CD4-positive, alpha-beta T cell treated with Interleukin-12 subunit alpha and Interleukin-12 subunit beta, for 1 hour (primary cell): ENCODE results near the gene PIK3R3.

Experiments used
- DNase-seq: peaks from one replicate; pipeline ENCODE4 v3.0.0-alpha.2; 2020

Gene PIK3R3

GRCh38 chr1:46153732-46154131, 21.3 kb upstream of the PIK3R3 start:
- DNase-seq = no peak

GRCh38 chr1:46153228-46153627, 20.8 kb upstream of the PIK3R3 start:
- DNase-seq = no peak

- DNase-seq = no peak
Observed at GRCh38 chr1:46152016-46152415, 19.6 kb upstream of the PIK3R3 start.

GRCh38 chr1:46150085-46150484, 17.7 kb upstream of the PIK3R3 start:
- DNase-seq = no peak

GRCh38 chr1:46148318-46148717, 15.9 kb upstream of the PIK3R3 start:
- DNase-seq = no peak

GRCh38 chr1:46137916-46138315, 5.5 kb upstream of the PIK3R3 start:
- no peak for DNase-seq

GRCh38 chr1:46136711-46137110, 4.3 kb upstream of the PIK3R3 start:
- DNase-seq = no peak

- no peak for DNase-seq
Observed at GRCh38 chr1:46134660-46135331, 2.4 kb upstream of the PIK3R3 start.

- DNase-seq = no peak
Observed at GRCh38 chr1:46133781-46134350, 1.4 kb upstream of the PIK3R3 start.

GRCh38 chr1:46133181-46133658, 791 bp upstream of the PIK3R3 start:
- DNase-seq = no peak

- peak; percentile 22 for DNase-seq
Observed at GRCh38 chr1:46131712-46132528, 509 bp downstream of the PIK3R3 start.

- DNase-seq = no peak
Observed at GRCh38 chr1:46131093-46131492, 1.3 kb downstream of the PIK3R3 start.

- no peak for DNase-seq
Observed at GRCh38 chr1:46130606-46131005, 1.8 kb downstream of the PIK3R3 start.

GRCh38 chr1:46130121-46130520, 2.3 kb downstream of the PIK3R3 start:
- DNase-seq = no peak

- no peak for DNase-seq
Observed at GRCh38 chr1:46128344-46128743, 4.1 kb downstream of the PIK3R3 start.

- no peak for DNase-seq
Observed at GRCh38 chr1:46118856-46119255, 13.6 kb downstream of the PIK3R3 start.

GRCh38 chr1:46117810-46118494, 14.5 kb downstream of the PIK3R3 start:
- no peak for DNase-seq

- DNase-seq = no peak
Observed at GRCh38 chr1:46114925-46115603, 17.4 kb downstream of the PIK3R3 start.

- no peak for DNase-seq
Observed at GRCh38 chr1:46113948-46114347, 18.5 kb downstream of the PIK3R3 start.

- DNase-seq = no peak
Observed at GRCh38 chr1:46112108-46112507, 20.3 kb downstream of the PIK3R3 start.

- no peak for DNase-seq
Observed at GRCh38 chr1:46110521-46110920, 21.9 kb downstream of the PIK3R3 start.

GRCh38 chr1:46102769-46103476, 29.5 kb downstream of the PIK3R3 start:
- no peak for DNase-seq
